ENCODE results near the gene PROCA1. TPM values are rescaled to one million over a fixed set of nuclear protein-coding genes. Genes with fewer than 3 reads are reported as not detected.

The PROCA1 gene
- total and polyA plus RNA-seq, 7 donors = 0.21 to 1.1 (median 0.36) TPM

- intact Hi-C loops (cut with DNase I) = no loop called here
- H3K4me3 ChIP-seq = no peak overlapping the region
- DNase-seq (peak in 1 of 2 donors; percentile 50), ATAC-seq (no peak)
- peaks cover 8% of the 10 kb centered on the region for H3K4me1 ChIP-seq
- H3K9me3 ChIP-seq = no peaks in the 10 kb centered on the region
- H3K27ac ChIP-seq = no peak overlapping the region
- 94 to 97% (median 95%) methylated on average over 3 of the region's 3 CpGs for WGBS, 3 donors
- peaks cover 0 to 10% of the 10 kb centered on the region in 2 donors for H3K36me3 ChIP-seq (ENCODE audit: insufficient read depth in 1 of 2, low read depth in 1 of 2)
- TF ChIP-seq CTCF (IDR thresholded peaks at IDR 0.05) = no peak
- H3K27me3 ChIP-seq (ENCODE audit: insufficient read depth in 3 of 3, low read length in 2 of 3) = peaks cover 0 to 16% (median 2%) of the 10 kb centered on the region in 3 donors
Measured at GRCh38 chr17:28714281-28714680, 2.6 kb upstream of the PROCA1 start.

GRCh38 chr17:28712705-28713415 lies 1.2 kb upstream of the PROCA1 start:
- ATAC-seq (no peak), DNase-seq (no peak)
- no peak for TF ChIP-seq CTCF (IDR thresholded peaks at IDR 0.05)
- Histone ChIP-seq H3K27me3 (ENCODE audit: insufficient read depth in 3 of 3, low read length in 2 of 3) (peaks cover 0 to 14% (median 2%) of the 10 kb centered on the region in 3 donors), H3K9me3 (no peaks in the 10 kb centered on the region), H3K36me3 (ENCODE audit: insufficient read depth in 1 of 2, low read depth in 1 of 2) (peaks cover 0 to 10% of the 10 kb centered on the region in 2 donors), H3K27ac (no peak overlapping the region), H3K4me1 (peaks cover 8% of the 10 kb centered on the region), H3K4me3 (no peak overlapping the region)
- intact Hi-C loops (cut with DNase I) = no loop called here
- WGBS, 3 donors = 65 to 72% (median 72%) methylated on average over 7 of the region's 7 CpGs

- no peak for TF ChIP-seq CTCF (IDR thresholded peaks at IDR 0.05)
- Histone ChIP-seq H3K27me3 (ENCODE audit: insufficient read depth in 3 of 3, low read length in 2 of 3) (peaks cover 0 to 9% (median 2%) of the 10 kb centered on the region in 3 donors), H3K4me1 (peaks cover 8% of the 10 kb centered on the region), H3K9me3 (no peaks in the 10 kb centered on the region), H3K27ac (peak overlapping the region; percentile 82), H3K4me3 (peak overlapping the region; percentile 85), H3K36me3 (ENCODE audit: insufficient read depth in 1 of 2, low read depth in 1 of 2) (peaks cover 0 to 10% of the 10 kb centered on the region in 2 donors)
- DNase-seq (peak; percentile 46 to 73), ATAC-seq (no peak)
- 35 to 46% (median 36%) methylated on average over 33 to 34 of the region's 34 CpGs for WGBS, 3 donors
- intact Hi-C loops (cut with DNase I) = no loop called here
Measured at GRCh38 chr17:28712032-28712704, 480 bp upstream of the PROCA1 start.

GRCh38 chr17:28710861-28711722 lies 596 bp downstream of the PROCA1 start:
- 1% methylated on average over 27 to 74 of the region's 74 CpGs for WGBS, 3 donors
- no peak for TF ChIP-seq CTCF (IDR thresholded peaks at IDR 0.05)
- peak; percentile 89 to 92 (median 92) for ATAC-seq
- intact Hi-C loops (cut with DNase I) = no loop called here
- no peaks in the 10 kb centered on the region for H3K9me3 ChIP-seq
- peaks cover 5% of the 10 kb centered on the region for H3K4me1 ChIP-seq
- peak overlapping the region; percentile 85 for H3K4me3 ChIP-seq
- peaks cover 0 to 10% of the 10 kb centered on the region in 2 donors for H3K36me3 ChIP-seq (ENCODE audit: insufficient read depth in 1 of 2, low read depth in 1 of 2)
- peak overlapping the region; percentile 82 for H3K27ac ChIP-seq
- peaks cover 0 to 2% (median 0%) of the 10 kb centered on the region in 3 donors for H3K27me3 ChIP-seq (ENCODE audit: insufficient read depth in 3 of 3, low read length in 2 of 3)
- DNase-seq = peak; percentile 87 to 91

Measured in psoas muscle (tissue), 8 donors.